Activated T-cell treated with anti-CD3 and anti-CD28 coated beads, Interleukin-2, amount 50 U/mL, for 48 hours (primary cell): ENCODE data around the gene GDPD4.

Source experiments
- DNase-seq, 2 experiments: peaks; one replicate each; pipeline ENCODE4 v3.0.0-alpha.2; 2020

The GDPD4 gene

GRCh38 chr11:77289737-77290136 is 11.7 kb downstream of the GDPD4 start:
- DNase-seq: no peak

GRCh38 chr11:77287615-77288273 is 13.7 kb downstream of the GDPD4 start:
- DNase-seq: no peak

- DNase-seq: no peak
These were observed 14.3 kb downstream of the GDPD4 start for GRCh38 chr11:77287136-77287535.

DNA sequence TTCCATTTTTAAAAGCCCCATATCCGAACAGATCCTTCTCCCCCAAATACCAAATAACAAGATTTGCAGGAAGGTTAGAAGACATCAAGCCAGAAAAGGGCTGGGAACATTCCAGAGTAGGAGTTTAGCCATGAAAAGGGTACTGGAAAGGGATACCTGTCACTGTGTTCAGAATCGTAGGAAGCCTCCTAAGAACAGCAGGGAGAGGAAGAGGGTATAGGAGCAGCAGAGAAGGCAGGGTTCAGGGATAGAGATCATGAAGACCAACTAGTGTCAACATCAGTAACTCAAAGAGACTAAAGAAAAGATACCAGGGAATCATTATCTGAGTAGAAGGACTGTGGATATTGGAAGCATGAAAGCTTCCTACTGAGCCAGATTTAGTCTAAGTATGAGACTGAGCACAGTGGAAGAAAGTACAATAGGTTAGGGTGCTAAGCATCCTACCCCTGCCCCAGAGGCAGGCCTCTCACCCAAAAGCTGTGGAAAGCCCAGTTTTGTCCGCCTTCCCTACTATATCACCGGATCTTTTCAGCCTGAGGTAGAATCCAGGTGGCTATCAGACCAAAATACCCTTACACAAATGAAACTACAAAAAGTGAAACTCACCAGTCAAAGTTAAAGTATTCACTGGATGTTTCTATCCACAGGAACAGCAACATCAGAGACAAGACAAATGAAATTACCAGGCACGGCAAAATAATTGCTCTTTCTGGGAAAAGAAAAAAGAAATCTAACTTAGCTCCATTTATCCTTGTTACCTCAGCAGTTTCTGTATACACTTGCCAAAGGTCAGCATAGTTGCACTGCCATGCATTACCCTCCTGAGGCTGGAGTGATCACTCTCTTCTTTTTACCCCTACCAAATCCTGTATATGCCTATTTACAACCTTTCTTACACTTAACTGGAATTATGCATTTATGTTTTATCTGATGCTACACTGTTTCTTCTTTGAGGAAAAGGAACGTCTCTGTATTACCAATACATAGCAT is 16.7 kb downstream of the GDPD4 start:
- DNase-seq: no peak

DNA sequence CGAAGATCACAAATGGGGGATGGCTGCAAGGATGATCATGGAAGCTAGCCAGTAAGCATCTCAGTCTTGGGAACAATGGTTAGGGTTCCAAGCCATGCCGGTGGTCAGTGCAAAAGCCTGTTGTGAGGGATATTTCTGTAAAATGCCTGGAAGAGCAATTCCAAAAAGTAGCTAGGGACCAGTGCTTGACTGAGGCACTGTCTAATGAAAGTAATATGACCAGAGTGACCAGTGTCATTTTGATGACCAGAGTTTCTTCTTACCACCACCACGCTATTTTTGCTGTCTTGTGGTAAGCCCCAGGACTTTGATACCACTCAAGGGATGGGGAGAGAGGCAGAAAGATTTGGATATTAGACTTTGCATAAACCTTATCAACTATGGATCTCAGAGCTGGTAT is 18.4 kb downstream of the GDPD4 start:
- DNase-seq: no peak

DNA sequence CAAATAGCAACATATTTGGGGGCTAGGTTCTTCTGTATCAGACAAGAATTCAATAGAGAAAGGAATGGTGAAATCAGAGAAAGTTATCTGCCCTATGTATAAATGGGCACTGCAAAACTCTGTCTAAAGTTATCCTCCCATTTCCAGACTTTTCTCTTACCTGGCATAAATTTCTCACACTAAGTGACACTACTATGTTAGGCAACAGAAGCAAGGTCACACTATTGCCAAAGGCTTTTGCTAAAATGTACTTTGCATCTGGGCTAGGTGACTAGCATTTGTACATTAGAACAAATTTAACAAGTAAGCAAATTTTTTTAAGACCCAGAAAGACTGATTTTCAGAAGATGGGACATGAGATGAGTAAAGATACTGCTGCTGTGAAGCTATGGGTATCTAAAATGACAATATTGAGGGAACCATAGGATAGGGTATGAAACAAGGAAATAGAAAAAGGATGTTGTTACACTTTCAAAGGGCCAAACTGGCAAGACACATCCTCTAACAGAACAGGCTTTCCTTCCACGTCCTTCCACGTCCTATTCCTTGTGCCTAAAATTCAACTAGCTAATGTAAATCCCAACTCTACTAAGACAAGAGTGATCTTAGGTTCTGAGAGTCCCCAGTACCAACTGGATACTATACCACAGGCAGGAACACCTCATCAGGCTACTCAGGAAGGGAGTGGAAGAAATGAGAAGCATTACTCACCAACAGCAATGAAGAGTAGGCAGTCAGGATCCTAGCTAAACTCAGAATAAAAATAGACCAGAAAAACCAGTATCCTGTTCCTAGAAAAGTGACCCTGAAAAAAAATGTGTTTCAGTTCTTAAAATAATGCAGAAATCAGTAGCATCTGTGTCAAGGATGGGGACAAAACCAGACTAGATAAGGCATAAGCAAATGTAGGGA is 22.6 kb downstream of the GDPD4 start:
- DNase-seq: no peak

GRCh38 chr11:77276271-77276670 is 25.2 kb downstream of the GDPD4 start:
- no peak for DNase-seq

DNA sequence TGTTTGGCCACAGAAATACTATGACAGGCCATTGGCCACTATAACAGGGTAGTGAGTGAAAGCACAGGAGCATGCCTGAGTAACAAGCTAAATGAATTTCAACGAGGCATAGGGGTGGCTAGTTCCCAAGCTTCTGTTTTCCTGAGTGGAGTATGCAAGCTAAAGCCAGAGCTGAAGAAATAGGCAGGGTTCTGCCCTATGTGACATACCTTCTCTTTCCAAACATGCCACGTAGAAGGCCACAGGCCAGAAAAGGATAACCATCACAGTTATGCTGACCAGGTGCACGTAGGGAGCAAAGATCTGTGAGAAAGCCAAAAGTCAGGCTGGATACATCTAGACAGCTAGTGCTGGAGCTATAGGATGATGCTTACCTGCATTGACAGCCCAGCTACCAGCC is 30.6 kb downstream of the GDPD4 start:
- no peak for DNase-seq

DNA sequence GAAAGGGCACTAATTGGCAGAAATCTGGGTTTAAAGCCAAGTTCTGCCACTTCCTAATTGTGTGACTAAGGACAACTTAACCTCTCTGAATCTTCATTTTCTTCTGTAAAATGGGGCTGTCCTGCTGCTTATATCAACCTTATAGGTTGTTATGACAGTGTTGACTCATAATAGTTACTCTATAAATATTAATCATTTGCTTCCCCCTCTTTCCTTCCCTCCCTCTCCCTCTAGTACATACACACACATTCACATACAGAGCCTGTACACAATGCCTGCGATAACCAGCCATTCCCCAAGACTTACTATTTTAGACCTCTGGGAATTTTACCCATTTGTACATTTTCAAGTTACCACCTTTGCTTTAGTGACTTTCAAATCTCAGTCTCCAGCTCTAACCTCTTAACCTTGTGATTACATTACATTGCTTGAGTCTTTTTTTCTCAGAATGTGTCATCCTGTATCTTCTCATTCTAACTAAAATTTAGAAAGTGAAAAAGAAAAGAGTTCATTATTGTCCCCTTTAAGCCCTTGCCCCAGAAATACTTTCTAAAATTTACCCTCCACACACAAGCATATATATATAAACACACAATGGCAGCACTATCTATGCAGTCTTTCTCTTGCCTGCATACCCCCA is 31.9 kb downstream of the GDPD4 start:
- DNase-seq: no peak

DNA sequence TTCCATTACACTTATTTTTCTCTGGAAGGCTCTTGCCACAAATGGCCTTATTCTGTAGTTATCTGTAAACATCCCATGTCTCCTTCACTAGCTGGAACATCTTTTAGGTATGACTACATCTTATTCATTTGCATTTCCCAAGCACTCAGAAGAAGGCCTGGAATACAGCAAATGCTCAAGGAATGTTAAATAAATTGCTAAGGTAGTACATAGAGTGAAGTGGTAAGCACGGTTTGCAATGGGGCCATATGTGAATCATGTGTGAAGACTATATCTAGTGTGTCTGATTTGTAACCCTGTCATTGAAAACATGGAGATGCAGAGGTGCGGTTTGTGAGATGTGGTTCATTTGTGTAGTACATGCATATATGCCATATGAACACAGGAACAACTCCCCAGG is 33.5 kb downstream of the GDPD4 start:
- DNase-seq: no peak

GRCh38 chr11:77266766-77267165 is 34.7 kb downstream of the GDPD4 start:
- DNase-seq: no peak

- no peak for DNase-seq
These were observed 38.7 kb downstream of the GDPD4 start for GRCh38 chr11:77262803-77263202.

DNA sequence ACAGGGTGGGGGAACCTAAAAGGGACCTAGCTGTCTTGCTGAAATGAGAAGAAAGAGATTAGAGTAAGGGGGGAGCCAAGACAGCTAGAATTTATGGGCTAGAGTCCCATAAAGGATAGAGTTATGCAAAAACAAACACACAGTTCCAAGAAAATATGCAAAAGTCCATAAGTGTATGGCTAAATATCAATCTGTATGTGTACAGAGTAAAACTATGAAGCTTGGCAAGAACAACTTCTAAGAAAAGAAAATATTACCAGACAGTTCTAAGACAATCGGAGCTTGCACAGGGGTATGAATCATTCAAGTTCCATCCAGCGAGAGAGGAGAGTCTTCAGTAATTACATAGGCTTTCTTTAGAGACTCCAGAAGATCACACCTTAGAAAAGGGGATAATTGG is 41.8 kb downstream of the GDPD4 start:
- DNase-seq: no peak

DNA sequence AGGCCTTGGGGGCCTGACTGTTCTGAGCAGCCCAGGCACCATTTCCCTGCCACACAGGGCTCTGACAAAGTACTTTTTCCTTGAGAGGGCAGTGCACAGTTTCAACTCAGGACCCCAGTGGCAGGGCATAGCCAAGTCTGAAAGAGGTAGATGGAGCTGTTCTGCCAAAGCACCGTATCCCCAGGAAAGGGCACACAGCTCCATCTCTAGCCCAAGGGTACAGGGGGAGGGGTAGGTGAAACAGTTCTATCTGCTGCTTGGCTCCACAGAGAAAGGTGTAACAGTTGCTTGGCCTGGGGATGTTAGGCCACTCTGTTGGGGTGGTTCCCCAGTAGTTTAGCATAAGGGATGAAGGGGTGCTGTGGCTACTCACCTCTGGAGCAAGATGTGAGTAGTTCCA is 47.8 kb downstream of the GDPD4 start:
- DNase-seq: no peak

- DNase-seq: no peak
These were observed 48.8 kb downstream of the GDPD4 start for GRCh38 chr11:77252555-77253270.

DNA sequence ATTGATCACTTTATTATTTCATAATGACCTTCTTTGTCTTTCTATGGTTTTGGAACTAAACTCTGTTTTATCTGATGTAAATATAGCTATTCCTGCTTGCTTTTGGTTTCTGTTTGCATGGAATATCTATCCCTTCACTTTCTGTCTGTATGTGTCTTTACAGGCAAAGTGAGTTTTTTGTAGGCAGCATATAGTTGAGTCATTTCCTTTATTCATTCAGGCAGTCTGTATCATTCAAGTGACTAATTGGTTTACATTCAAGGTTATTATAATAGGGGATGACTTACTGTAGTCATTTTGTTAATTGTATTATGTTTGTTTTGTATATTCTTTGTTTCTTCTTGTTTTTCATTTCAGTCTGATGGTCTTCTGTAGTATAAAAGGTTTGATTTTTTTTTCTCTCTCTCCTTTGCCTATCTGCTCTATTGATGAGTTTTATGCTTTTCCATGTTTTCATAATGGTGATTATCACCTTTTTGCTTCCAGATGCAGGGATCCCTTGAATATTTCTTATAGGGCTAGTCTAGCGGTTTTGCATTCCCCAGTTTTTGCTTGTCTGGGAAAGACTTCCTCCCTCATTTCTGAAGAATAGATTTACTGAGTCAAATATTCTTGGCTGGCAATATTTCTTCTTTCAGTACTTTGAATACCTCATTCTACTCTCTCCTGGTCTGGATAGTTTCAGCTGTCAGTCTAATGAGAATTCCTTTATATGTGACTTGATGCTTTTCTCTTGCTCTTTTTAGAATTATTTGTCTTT is 50.4 kb downstream of the GDPD4 start:
- no peak for DNase-seq

DNA sequence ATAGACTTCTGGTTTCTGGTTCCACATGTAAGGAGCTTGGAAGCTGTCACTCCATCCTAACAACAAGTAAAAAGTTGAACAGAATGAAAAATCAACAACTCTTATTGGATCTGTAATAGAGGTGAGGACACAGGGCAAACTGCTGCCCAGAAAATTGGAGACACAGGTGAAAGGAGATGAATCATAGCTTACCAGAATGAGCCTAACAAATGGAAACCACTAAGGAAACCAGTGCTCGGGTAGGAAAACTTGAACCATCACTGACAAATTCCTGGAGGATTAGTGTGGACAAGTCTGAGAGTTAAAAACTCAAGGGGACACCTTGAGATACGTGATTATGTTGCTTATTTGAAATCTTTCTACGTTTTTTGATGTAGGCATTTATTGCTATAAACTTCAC is 52.1 kb downstream of the GDPD4 start:
- no peak for DNase-seq

GRCh38 chr11:77244277-77245027 is 57.0 kb downstream of the GDPD4 start:
- DNase-seq: no peak

DNA sequence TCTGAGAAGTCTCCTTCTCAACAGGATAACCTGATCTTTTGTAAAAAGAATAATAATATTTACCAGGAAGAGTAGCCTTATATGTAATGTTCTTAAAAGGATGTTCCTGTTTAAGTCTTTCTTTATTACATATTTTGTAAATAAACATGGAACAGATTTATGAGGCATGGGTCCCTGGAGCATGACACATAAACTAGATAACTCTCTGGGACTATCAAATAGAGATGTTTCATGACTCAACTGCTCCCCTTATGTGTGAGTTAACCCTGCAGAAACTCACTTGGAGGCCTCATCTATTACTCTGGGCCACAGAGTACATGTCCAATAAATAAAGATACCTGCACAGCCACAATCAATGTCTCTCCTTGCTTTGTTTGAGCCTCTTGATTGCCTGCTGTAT is 64.6 kb downstream of the GDPD4 start:
- no peak for DNase-seq

GRCh38 chr11:77233011-77233410 is 68.5 kb downstream of the GDPD4 start:
- no peak for DNase-seq
